ENCODE results near the gene EPRS1.

DNA sequence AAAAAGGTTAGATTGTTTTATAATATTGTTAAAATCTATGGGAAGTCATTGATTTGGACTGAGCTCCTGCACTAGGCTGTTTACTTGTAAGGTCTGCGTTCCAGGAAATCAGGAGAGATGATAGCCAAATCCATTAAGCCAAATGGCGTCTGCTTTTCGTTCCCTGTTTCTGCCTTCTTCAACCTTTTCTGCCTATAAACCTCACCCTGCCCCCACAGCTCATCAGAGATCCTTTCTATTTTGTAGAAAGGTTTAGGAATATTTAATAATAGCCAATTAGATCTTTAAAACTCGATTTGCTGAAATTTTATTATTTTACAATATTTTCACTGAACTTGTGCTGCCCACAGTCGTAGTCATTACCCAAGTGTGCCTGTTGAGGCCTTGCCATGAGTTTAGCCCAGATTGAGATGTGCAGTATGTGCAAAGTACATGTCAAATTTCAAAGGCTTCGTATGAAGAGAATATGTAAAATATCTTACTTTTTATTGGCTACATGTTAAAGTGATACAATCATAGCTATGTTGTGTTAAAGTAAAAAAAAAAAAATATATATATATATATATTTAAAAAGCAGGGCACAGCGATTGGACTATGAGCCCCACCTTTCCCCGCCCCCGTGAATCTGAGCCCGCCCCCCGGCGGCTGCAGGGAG is 47.2 kb upstream of the EPRS1 start:
- peak; percentile 48 for TF ChIP-seq YY1 (IDR thresholded peaks at IDR 0.05)
- TF ChIP-seq, protein P1, sequence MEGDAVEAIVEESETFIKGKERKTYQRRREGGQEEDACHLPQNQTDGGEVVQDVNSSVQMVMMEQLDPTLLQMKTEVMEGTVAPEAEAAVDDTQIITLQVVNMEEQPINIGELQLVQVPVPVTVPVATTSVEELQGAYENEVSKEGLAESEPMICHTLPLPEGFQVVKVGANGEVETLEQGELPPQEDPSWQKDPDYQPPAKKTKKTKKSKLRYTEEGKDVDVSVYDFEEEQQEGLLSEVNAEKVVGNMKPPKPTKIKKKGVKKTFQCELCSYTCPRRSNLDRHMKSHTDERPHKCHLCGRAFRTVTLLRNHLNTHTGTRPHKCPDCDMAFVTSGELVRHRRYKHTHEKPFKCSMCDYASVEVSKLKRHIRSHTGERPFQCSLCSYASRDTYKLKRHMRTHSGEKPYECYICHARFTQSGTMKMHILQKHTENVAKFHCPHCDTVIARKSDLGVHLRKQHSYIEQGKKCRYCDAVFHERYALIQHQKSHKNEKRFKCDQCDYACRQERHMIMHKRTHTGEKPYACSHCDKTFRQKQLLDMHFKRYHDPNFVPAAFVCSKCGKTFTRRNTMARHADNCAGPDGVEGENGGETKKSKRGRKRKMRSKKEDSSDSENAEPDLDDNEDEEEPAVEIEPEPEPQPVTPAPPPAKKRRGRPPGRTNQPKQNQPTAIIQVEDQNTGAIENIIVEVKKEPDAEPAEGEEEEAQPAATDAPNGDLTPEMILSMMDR (IDR thresholded peaks at IDR 0.05; ENCODE audit: low read depth, low read length, missing input control), result no peak
- no peak for TF ChIP-seq JUND (IDR thresholded peaks at IDR 0.05)
- TF ChIP-seq, protein P2, sequence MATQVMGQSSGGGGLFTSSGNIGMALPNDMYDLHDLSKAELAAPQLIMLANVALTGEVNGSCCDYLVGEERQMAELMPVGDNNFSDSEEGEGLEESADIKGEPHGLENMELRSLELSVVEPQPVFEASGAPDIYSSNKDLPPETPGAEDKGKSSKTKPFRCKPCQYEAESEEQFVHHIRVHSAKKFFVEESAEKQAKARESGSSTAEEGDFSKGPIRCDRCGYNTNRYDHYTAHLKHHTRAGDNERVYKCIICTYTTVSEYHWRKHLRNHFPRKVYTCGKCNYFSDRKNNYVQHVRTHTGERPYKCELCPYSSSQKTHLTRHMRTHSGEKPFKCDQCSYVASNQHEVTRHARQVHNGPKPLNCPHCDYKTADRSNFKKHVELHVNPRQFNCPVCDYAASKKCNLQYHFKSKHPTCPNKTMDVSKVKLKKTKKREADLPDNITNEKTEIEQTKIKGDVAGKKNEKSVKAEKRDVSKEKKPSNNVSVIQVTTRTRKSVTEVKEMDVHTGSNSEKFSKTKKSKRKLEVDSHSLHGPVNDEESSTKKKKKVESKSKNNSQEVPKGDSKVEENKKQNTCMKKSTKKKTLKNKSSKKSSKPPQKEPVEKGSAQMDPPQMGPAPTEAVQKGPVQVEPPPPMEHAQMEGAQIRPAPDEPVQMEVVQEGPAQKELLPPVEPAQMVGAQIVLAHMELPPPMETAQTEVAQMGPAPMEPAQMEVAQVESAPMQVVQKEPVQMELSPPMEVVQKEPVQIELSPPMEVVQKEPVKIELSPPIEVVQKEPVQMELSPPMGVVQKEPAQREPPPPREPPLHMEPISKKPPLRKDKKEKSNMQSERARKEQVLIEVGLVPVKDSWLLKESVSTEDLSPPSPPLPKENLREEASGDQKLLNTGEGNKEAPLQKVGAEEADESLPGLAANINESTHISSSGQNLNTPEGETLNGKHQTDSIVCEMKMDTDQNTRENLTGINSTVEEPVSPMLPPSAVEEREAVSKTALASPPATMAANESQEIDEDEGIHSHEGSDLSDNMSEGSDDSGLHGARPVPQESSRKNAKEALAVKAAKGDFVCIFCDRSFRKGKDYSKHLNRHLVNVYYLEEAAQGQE (IDR thresholded peaks at IDR 0.05), result no peak
- no peak for TF ChIP-seq TAF1 (conservative IDR thresholded peaks at IDR 0.05)
- TF ChIP-seq, protein P3, sequence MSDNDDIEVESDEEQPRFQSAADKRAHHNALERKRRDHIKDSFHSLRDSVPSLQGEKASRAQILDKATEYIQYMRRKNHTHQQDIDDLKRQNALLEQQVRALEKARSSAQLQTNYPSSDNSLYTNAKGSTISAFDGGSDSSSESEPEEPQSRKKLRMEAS (IDR thresholded peaks at IDR 0.05), result no peak
- TF ChIP-seq GABPA (IDR thresholded peaks at IDR 0.05 in 1 of 2, conservative IDR thresholded peaks at IDR 0.05 in 1 of 2), result no peak
- no peak for TF ChIP-seq RAD21 (IDR thresholded peaks at IDR 0.05)
- TF ChIP-seq FOXA2 (IDR thresholded peaks at IDR 0.05), result no peak
- TF ChIP-seq, protein P4, sequence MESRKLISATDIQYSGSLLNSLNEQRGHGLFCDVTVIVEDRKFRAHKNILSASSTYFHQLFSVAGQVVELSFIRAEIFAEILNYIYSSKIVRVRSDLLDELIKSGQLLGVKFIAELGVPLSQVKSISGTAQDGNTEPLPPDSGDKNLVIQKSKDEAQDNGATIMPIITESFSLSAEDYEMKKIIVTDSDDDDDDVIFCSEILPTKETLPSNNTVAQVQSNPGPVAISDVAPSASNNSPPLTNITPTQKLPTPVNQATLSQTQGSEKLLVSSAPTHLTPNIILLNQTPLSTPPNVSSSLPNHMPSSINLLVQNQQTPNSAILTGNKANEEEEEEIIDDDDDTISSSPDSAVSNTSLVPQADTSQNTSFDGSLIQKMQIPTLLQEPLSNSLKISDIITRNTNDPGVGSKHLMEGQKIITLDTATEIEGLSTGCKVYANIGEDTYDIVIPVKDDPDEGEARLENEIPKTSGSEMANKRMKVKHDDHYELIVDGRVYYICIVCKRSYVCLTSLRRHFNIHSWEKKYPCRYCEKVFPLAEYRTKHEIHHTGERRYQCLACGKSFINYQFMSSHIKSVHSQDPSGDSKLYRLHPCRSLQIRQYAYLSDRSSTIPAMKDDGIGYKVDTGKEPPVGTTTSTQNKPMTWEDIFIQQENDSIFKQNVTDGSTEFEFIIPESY (IDR thresholded peaks at IDR 0.05), result no peak
- TF ChIP-seq, protein P5, sequence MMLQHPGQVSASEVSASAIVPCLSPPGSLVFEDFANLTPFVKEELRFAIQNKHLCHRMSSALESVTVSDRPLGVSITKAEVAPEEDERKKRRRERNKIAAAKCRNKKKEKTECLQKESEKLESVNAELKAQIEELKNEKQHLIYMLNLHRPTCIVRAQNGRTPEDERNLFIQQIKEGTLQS (IDR thresholded peaks at IDR 0.05), result no peak
- TF ChIP-seq SP1 (IDR thresholded peaks at IDR 0.05), result peak; percentile 9

All from liver (tissue), 3 donors.